HG02870 (cell line): Measurements from ENCODE around the gene MEX3A.
"Not testable (repeated sequence)": the region's sequence is repeated elsewhere in the genome, so short reads cannot be mapped to it uniquely, and the experiment has no call there.

ENCODE experiments used
- ATAC-seq: cut with Tn5 transposase; IDR thresholded peaks from one replicate; pipeline ENCODE4 v1.9.1; 2021; ENCODE audit warnings: mild to moderate bottlenecking, moderate library complexity; ENCODE audit not compliant: unreplicated experiment

The MEX3A gene

GRCh38 chr1:156080241-156080862, 1.9 kb downstream of the MEX3A start:
- no peak for ATAC-seq

- ATAC-seq, result no peak
Measured at GRCh38 chr1:156079762-156080161, 2.5 kb downstream of the MEX3A start.

DNA sequence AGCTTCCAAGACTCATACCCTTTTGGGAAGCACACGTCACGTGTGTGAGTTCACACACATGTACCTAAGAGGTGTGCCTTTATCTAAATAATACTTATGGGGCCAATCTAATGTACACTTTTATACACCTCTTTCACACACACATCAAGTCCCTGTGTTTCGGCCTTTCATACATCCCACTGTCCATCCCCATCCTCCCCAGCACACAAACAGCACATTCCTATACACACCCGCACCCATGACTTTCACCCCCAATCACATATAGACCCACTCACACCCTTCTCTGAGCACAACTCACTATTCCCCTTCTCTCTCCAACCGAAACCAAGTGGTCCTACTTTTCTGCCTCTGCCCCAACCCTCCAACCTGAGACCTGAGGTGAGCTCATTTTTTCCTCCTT, 3.5 kb downstream of the MEX3A start:
- ATAC-seq, result no peak

- ATAC-seq, result no peak
Measured at GRCh38 chr1:156077430-156077760, 4.9 kb downstream of the MEX3A start.

GRCh38 chr1:156076609-156077429, 5.4 kb downstream of the MEX3A start:
- no peak for ATAC-seq

- no peak for ATAC-seq
Measured at GRCh38 chr1:156075775-156076204, 6.5 kb downstream of the MEX3A start.

GRCh38 chr1:156075162-156075561, 7.1 kb downstream of the MEX3A start:
- no peak for ATAC-seq

DNA sequence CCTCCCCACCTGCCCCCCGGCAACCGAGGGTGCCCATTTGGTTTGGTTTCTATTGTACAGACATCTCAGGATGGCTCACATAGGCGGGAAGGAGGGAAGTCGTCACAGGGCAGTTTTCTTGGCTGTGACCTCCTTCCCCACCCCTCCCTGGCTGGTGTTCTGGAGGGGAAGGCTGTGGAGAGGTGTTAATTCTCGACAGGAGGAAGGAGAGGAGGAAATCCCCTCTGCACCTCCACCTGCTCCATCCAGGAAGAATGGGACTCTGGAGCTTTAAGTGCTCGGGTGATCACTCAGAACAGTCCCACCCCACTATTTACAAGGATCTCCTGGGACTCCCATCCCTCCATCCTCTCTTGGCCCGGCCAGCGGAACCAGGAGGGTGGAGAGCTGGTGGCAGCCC, 7.6 kb downstream of the MEX3A start:
- ATAC-seq, result no peak

DNA sequence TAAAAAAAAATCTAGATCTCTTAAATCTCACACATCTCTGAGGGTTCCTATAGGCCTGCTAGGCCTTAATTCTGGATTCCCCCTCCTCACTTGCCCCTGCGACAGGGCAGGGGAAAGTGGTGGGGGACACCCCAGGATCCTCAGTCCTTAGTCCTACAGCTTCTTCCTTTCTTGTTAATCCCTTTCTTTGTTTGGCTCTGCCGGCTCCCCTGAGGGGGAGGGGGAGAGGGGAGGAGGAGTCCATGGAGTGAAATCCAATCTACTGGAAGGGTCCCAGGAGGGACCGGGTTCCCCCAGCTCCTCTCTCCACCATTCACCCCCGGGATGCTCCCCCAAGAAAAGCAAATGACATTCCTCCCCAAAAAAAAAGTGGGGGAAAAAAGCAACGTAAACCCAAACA, 8.5 kb downstream of the MEX3A start:
- ATAC-seq, result no peak

DNA sequence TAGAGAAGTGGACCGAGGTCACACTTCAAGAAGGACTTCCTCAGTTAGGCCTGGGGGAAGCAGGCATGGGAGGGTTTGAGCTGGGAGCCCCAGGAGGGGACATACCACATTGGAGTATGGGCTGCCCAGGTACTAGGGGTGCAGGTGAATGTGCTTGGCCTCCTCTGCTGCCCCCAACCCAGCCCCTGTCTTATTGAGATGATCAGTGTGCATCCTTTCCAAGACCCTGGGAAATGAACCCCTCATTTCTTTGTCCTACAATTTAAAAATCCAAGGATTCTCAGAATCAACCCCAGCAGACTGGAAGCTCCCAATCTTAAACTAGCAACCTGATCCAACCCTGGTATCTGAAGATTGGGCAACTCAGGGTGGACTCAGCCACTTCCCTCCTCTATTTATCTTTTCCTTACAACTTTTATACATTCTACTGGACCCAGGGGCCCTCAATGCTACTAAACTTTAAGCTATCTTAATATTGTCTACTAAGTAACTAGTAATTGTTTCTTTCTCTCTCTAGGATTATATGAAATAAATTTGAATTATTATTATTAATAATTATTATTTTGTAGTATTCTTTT, 9.1 kb downstream of the MEX3A start:
- no peak for ATAC-seq

- ATAC-seq, result no peak
Measured at GRCh38 chr1:156072251-156072650, 10.0 kb downstream of the MEX3A start.

DNA sequence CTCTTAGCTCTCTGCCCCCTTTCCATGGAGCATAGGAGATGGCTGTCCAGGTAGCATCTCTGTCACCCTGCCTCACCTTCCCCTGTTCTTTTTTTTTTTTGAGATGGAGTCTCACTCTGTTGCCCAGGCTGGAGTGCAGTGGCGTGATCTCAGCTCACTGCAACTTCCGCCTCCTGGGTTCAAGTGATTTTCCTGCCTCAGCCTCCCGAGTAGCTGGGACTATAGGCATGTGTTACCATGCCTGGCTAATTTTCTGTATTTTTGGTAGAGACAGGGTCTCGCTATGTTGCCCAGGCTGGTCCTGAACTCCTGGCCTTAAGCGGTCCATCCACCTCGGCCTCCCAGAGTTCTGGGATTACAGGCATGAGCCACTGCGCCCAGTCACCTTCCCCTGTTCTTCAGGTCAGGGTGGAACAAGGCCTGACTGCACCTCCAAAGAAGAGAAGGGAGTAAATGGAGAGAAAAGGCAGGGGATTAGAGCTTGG, 10.9 kb downstream of the MEX3A start:
- not testable (repeated sequence) for ATAC-seq

GRCh38 chr1:156070548-156070947, 11.7 kb downstream of the MEX3A start:
- ATAC-seq, result no peak

- no peak for ATAC-seq
Measured at GRCh38 chr1:156069490-156070455, 12.5 kb downstream of the MEX3A start.

DNA sequence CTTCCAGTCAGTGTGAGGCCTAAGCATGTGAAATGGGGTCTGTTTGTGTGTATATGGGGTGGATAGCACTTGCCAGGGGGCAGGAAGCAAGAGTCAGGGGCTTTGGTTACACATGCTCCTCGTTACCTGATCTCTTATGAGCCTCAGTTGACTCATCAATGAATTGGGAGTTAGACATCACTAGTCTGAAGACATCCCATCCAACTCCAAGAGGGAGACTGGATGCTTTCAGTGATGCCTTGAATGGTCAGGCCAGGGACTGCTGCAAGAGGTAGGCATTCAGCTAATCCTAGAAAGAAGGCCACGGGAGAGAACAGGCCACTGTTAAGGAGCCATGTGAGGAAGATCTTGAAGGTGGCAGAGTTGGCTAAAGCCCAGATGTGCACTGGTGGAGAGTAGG, 15.0 kb downstream of the MEX3A start:
- ATAC-seq, result no peak

DNA sequence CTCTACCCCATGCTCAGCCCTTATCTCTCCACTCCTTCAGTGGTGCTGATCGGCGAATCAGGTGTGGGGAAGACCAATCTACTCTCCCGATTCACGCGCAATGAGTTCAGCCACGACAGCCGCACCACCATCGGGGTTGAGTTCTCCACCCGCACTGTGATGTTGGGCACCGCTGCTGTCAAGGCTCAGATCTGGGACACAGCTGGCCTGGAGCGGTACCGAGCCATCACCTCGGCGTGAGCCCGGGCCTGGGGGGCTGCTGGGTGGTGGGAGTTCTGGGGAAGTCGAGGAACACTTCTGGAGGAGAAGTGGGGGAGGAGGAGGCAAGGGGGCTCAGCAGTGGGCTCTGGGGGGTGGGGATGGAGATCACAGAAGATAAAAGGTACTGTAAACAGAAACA, 16.4 kb downstream of the MEX3A start:
- ATAC-seq, result no peak

DNA sequence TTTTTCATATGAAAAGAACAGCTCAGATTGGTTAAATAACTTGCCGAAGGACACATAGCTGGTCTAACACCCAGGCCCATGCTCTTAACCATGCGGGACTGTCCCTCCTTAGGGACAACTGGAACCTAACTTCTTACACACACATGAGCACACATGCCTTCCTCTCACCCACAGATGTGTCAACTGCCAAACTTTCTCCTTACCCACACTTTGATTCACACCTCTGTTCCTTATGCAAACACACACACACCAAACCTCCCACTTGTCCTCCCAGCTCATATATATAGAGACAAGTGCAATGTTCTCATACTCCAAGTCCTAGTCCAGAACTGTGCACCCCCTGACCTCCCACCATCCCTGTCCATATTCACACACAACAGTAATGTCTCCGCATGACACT, 17.1 kb downstream of the MEX3A start:
- no peak for ATAC-seq

- no peak for ATAC-seq
Measured at GRCh38 chr1:156064615-156065014, 17.6 kb downstream of the MEX3A start.

DNA sequence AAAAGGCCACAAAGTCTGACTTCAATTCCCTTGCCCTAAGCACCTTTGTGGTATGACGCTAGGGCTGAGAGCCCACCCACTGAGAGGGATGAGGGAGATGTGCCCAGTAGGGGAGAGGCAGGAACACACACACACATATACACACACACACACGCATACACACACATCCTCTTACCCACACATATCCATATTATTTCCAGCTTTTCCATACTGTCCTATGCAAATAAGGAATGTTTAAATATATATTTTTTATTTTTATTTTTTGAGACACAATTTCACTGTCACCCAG, 18.3 kb downstream of the MEX3A start:
- no peak for ATAC-seq

DNA sequence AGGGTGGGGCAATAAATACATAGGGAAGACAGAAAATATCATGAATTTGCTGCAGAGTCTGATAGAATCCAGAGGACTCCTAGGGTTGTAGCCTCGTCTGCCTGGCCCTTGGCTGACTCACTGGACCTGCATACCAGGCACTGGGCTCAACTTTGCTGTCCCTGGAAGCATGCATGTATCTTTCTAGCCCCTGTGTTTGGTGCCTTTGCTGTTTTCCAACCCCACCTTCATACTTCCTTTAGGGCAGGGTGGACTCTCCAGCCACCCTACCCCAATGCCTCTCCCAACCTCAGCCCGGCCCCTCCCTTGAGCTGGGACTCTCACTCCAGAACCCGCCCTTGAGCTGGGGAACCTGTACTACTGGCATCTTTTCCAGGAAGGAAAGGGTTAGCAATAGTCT, 20.1 kb downstream of the MEX3A start:
- no peak for ATAC-seq

- ATAC-seq, result no peak
Measured at GRCh38 chr1:156060937-156061636, 21.2 kb downstream of the MEX3A start, which contains the start of gene RAB25. TSS of gene RAB25 (plus strand) at chr1:156061160. CDS start at chr1:156061401, 241 bp downstream.
